Measurements from ENCODE around the gene SNX5.

- TF ChIP-seq, protein P1, sequence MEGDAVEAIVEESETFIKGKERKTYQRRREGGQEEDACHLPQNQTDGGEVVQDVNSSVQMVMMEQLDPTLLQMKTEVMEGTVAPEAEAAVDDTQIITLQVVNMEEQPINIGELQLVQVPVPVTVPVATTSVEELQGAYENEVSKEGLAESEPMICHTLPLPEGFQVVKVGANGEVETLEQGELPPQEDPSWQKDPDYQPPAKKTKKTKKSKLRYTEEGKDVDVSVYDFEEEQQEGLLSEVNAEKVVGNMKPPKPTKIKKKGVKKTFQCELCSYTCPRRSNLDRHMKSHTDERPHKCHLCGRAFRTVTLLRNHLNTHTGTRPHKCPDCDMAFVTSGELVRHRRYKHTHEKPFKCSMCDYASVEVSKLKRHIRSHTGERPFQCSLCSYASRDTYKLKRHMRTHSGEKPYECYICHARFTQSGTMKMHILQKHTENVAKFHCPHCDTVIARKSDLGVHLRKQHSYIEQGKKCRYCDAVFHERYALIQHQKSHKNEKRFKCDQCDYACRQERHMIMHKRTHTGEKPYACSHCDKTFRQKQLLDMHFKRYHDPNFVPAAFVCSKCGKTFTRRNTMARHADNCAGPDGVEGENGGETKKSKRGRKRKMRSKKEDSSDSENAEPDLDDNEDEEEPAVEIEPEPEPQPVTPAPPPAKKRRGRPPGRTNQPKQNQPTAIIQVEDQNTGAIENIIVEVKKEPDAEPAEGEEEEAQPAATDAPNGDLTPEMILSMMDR (IDR thresholded peaks at IDR 0.05), result no peak
- TF ChIP-seq POLR2A (IDR thresholded peaks at IDR 0.05), result no peak
These were observed 851 bp downstream of the SNX5 start for GRCh38 chr20:17967521-17968365.
